SK-N-SH (cell line): ENCODE results near the gene PLSCR3. TPM values are rescaled to one million over a fixed set of nuclear protein-coding genes. Genes with fewer than 3 reads are reported as not detected.
A peak's percentile ranks its signal among the peaks of the same experiment; 100 is the strongest.

ENCODE experiments used
- CTCF ChIA-PET: fragments of 300-600, 350-600 bp; formaldehyde crosslinking; extraction: SDS; loops from one replicate; lab custom pipeline; 2021; lab: Yijun Ruan, JAX
- POLR2A ChIA-PET: fragments of 350-600 bp; sonication (Branson Sonifier 250); formaldehyde crosslinking; extraction: SDS; loops from one replicate; lab custom pipeline; 2020; ENCODE audit warnings: antibody characterized with exemption, inconsistent platforms; lab: Yijun Ruan, JAX
- DNase-seq: peaks from one replicate; pipeline ENCODE4 v3.0.0; 2012
- H2AFZ ChIP-seq: fragments of 200-600 bp; sonication (generic); 2 replicates; pipeline ENCODE4 v1.8.1; 2016; ENCODE audit warnings: antibody characterized with exemption, mild to moderate bottlenecking, low read depth
- H3F3A ChIP-seq: fragments of 200-600 bp; sonication (generic); replicated peaks from 2 replicates; pipeline ENCODE3; 2016; ENCODE audit warnings: antibody characterized with exemption, mild to moderate bottlenecking; ENCODE audit not compliant: insufficient read depth
- H3K27ac ChIP-seq, 2 experiments: fragments of 200-500 bp in 1 of 2; fragments of 200-600 bp in 1 of 2; sonication (Bioruptor generic) in 1 of 2; sonication (generic), shearing (Covaris generic) in 1 of 2; 2 replicates each; pipeline versions ENCODE4 v1.5.1 to v1.6.1; 2014 to 2016; ENCODE audit warnings: low read depth in 2 of 2, inconsistent platforms in 1 of 2, low read length in 1 of 2, mild to moderate bottlenecking in 1 of 2, mixed read lengths in 1 of 2
- H3K27me3 ChIP-seq: fragments of 200-600 bp; sonication (generic), shearing (Covaris generic); 2 replicates; pipeline ENCODE4 v1.6.1; 2016; ENCODE audit warnings: mixed run types; ENCODE audit not compliant: insufficient read depth
- H3K36me3 ChIP-seq, 2 experiments: fragments of 200-500 bp in 1 of 2; fragments of 200-600 bp in 1 of 2; sonication (Bioruptor generic) in 1 of 2; sonication (generic) in 1 of 2; replicated peaks in 1 of 2; 2 replicates each; pipeline versions ENCODE3 to v1.5.1; 2014 to 2016; ENCODE audit warnings: low read length in 1 of 2, mild to moderate bottlenecking in 1 of 2; ENCODE audit not compliant: insufficient read depth in 2 of 2, control insufficient read depth in 1 of 2
- H3K4me1 ChIP-seq, 2 experiments: fragments of 200-500 bp in 1 of 2; fragments of 200-600 bp in 1 of 2; sonication (Bioruptor generic) in 1 of 2; sonication (generic), shearing (Covaris generic) in 1 of 2; 2 replicates each; pipeline versions ENCODE4 v1.5.1 to v1.6.1; 2014 to 2016; ENCODE audit warnings: low read depth in 1 of 2, low read length in 1 of 2, mixed run types in 1 of 2; ENCODE audit not compliant: insufficient read depth in 2 of 2, control insufficient read depth in 1 of 2
- H3K4me2 ChIP-seq: fragments of 200-600 bp; sonication (generic), shearing (Covaris generic); 2 replicates; pipeline ENCODE4 v1.6.1; 2017; ENCODE audit warnings: mixed run types
- H3K4me3 ChIP-seq, 2 experiments: fragments of 200-500 bp in 1 of 2; fragments of 200-600 bp in 1 of 2; sonication (Bioruptor generic) in 1 of 2; sonication (generic), shearing (Covaris generic) in 1 of 2; 2 replicates each; pipeline versions ENCODE4 v1.5.1 to v1.8.1; 2014 to 2016; ENCODE audit warnings: low read depth in 2 of 2, inconsistent platforms in 1 of 2, low read length in 1 of 2, mild to moderate bottlenecking in 1 of 2, mixed read lengths in 1 of 2, moderate library complexity in 1 of 2
- H3K79me2 ChIP-seq: fragments of 200-600 bp; sonication (generic); 2 replicates; pipeline ENCODE4 v1.8.1; 2017; ENCODE audit warnings: mild to moderate bottlenecking; ENCODE audit not compliant: insufficient read depth
- H3K9ac ChIP-seq: fragments of 200-600 bp; sonication (generic); 2 replicates; pipeline ENCODE4 v1.6.1; 2017; ENCODE audit warnings: mixed run types
- H3K9me2 ChIP-seq: fragments of 200-600 bp; sonication (generic); 2 replicates; pipeline ENCODE4 v1.6.1; 2017; ENCODE audit warnings: mixed run types
- H3K9me3 ChIP-seq: fragments of 200-600 bp; sonication (generic); 2 replicates; pipeline ENCODE4 v1.6.1; 2017; ENCODE audit warnings: mixed run types, mild to moderate bottlenecking, moderate library complexity
- H4K20me1 ChIP-seq: fragments of 200-600 bp; sonication (generic); 2 replicates; pipeline ENCODE4 v1.6.1; 2017; ENCODE audit warnings: mild to moderate bottlenecking, mixed run types; ENCODE audit not compliant: insufficient read depth
- CHD2 ChIP-seq: fragments of 150-350 bp; IDR thresholded peaks from 2 replicates; pipeline ENCODE4 v1.6.1; 2018; ENCODE audit warnings: low read length; ENCODE audit not compliant: partially characterized antibody
- CTCF ChIP-seq: fragments of 200-600 bp; sonication (generic); IDR thresholded peaks from 2 replicates; pipeline ENCODE4 v1.6.1; 2017; ENCODE audit warnings: antibody characterized with exemption, mild to moderate bottlenecking, moderate library complexity
- EZH2phosphoT487 ChIP-seq: fragments of 200-600 bp; sonication (generic); IDR thresholded peaks from 2 replicates; pipeline ENCODE4 v1.6.1; 2017; ENCODE audit warnings: low read depth, mixed run types, mild to moderate bottlenecking, antibody characterized with exemption, moderate library complexity, borderline replicate concordance
- FOXM1 ChIP-seq: IDR thresholded peaks from 2 replicates; pipeline ENCODE4 v1.4.0; 2012; ENCODE audit warnings: low read depth, mild to moderate bottlenecking
- GABPA ChIP-seq: IDR thresholded peaks from 2 replicates; pipeline ENCODE4 v1.4.0; 2012; ENCODE audit warnings: low read depth, mild to moderate bottlenecking
- JUND ChIP-seq: IDR thresholded peaks from 2 replicates; pipeline ENCODE4 v1.4.0; 2012
- MEF2A ChIP-seq: IDR thresholded peaks from 2 replicates; pipeline ENCODE4 v1.4.0; 2012; ENCODE audit warnings: low read depth, borderline replicate concordance
- NRF1 ChIP-seq: IDR thresholded peaks from 2 replicates; pipeline ENCODE4 v1.6.1; 2012; ENCODE audit warnings: low read depth, mild to moderate bottlenecking, low read length
- RAD21 ChIP-seq: IDR thresholded peaks from 2 replicates; pipeline ENCODE4 v1.6.1; 2012; ENCODE audit warnings: mild to moderate bottlenecking, low read length
- RCOR1 ChIP-seq: fragments of 150-350 bp; IDR thresholded peaks from 2 replicates; pipeline ENCODE4 v1.6.1; 2017; ENCODE audit warnings: antibody characterized with exemption, low read length
- USF2 ChIP-seq: fragments of 150-350 bp; IDR thresholded peaks from 2 replicates; pipeline ENCODE4 v1.6.1; 2017; ENCODE audit warnings: antibody characterized with exemption, low read length, low read depth, borderline replicate concordance
- YY1 ChIP-seq: IDR thresholded peaks from 2 replicates; pipeline ENCODE4 v1.4.0; 2012; ENCODE audit warnings: low read depth, mild to moderate bottlenecking
- WGBS: methylation state at CpG from one replicate; pipeline ENCODE4 v1.1.6; 2017; ENCODE audit warnings: low lambda C conversion rate; 5-methylcytosine and 5-hydroxymethylcytosine counted together
- polyA plus RNA-seq, 3 experiments: library from polyadenylated mRNA; depleted of rRNA; stranded (reverse); fragments of >200 nt; gene quantifications; 2 replicates each; pipeline ENCODE4 v1.2.3, GENCODE V29; 2012
- TF ChIP-seq, protein P1 (sequence below): IDR thresholded peaks from 2 replicates; pipeline ENCODE4 v1.6.1; 2012; ENCODE audit warnings: mild to moderate bottlenecking, low read depth, low read length, moderate library complexity
- TF ChIP-seq, protein P2 (sequence below): IDR thresholded peaks from 2 replicates; pipeline ENCODE4; 2012

Gene PLSCR3
- polyA plus RNA-seq, 1 of the 3 experiments (the other 2 are of a cell fraction) = 95.0 TPM

- H3K79me2 ChIP-seq = peaks cover 49% of the 10 kb centered on the region
- H3K4me3 ChIP-seq = peak overlapping the region; percentile 66 to 91
- peak overlapping the region; percentile 99 for H3K4me2 ChIP-seq
- TF ChIP-seq CTCF (no peak), GABPA (no peak), MEF2A (no peak), CHD2 (no peak), FOXM1 (no peak), RAD21 (no peak), EZH2phosphoT487 (no peak), RCOR1 (no peak), YY1 (no peak)
- no peaks in the 10 kb centered on the region for H3K9me3 ChIP-seq
- CTCF ChIA-PET = interaction anchor here (0.6 to 2.6 kb wide), 7 partner anchors 10 to 1909 kb away, joined by 3 to 19 read pairs (median 4); partner anchors contain the start of gene SENP3
- peaks cover 0 to 10% of the 10 kb centered on the region in 2 experiments for H3K36me3 ChIP-seq
- no peaks in the 10 kb centered on the region for H3K9me2 ChIP-seq
- POLR2A ChIA-PET = interaction anchor here (1.0 to 1.5 kb wide), 8 partner anchors 9 to 284 kb away, joined by 3 to 13 read pairs (median 4); partner anchors contain the start of genes FGF11, NEURL4, PLSCR3 and TP53
- peaks cover 5 to 21% of the 10 kb centered on the region in 2 experiments; a peak in 2 of 4 replicates for H3K4me1 ChIP-seq
- H3K27me3 ChIP-seq = no peaks in the 10 kb centered on the region
- H3K9ac ChIP-seq = peak overlapping the region; percentile 68
- peaks cover 23% of the 10 kb centered on the region for H3F3A ChIP-seq
- DNase-seq = no peak
- H4K20me1 ChIP-seq = peaks cover 11% of the 10 kb centered on the region; the same call in 1 of the 2 replicates
- H3K27ac ChIP-seq = peak overlapping the region; percentile 76 to 91
- 26% methylated on average over 7 of the region's 16 CpGs for WGBS
- peak overlapping the region; percentile 85; the same call in 1 of the 2 replicates for H2AFZ ChIP-seq
Observed at GRCh38 chr17:7403043-7403726, 8.9 kb upstream of the PLSCR3 start.

- Histone ChIP-seq H3K9me3 (no peaks in the 10 kb centered on the region), H3K27ac (no peak overlapping the region), H3K27me3 (no peaks in the 10 kb centered on the region), H3K4me1 (peaks cover 5 to 9% of the 10 kb centered on the region in 2 experiments; a peak in 2 of 4 replicates), H3F3A (peaks cover 29% of the 10 kb centered on the region), H3K79me2 (peaks cover 32% of the 10 kb centered on the region), H3K4me3 (no peak overlapping the region), H4K20me1 (no peaks in the 10 kb centered on the region), H2AFZ (no peak overlapping the region), H3K9ac (no peak overlapping the region), H3K9me2 (no peaks in the 10 kb centered on the region), H3K4me2 (no peak overlapping the region), H3K36me3 (peaks cover 0 to 10% of the 10 kb centered on the region in 2 experiments)
- ChIA-PET POLR2A (no interaction called here), CTCF (interaction anchor here (0.6 to 1.7 kb wide), 4 partner anchors 102 to 438 kb away, joined by 3 to 4 read pairs (median 4); no protein-coding TSS in a partner anchor)
- whole genome bisulfite sequencing = 82% methylated on average over 2 of the region's 2 CpGs
- DNase-seq = no peak
- TF ChIP-seq JUND = no peak
- no peak for TF ChIP-seq NRF1
- TF ChIP-seq, protein P1, sequence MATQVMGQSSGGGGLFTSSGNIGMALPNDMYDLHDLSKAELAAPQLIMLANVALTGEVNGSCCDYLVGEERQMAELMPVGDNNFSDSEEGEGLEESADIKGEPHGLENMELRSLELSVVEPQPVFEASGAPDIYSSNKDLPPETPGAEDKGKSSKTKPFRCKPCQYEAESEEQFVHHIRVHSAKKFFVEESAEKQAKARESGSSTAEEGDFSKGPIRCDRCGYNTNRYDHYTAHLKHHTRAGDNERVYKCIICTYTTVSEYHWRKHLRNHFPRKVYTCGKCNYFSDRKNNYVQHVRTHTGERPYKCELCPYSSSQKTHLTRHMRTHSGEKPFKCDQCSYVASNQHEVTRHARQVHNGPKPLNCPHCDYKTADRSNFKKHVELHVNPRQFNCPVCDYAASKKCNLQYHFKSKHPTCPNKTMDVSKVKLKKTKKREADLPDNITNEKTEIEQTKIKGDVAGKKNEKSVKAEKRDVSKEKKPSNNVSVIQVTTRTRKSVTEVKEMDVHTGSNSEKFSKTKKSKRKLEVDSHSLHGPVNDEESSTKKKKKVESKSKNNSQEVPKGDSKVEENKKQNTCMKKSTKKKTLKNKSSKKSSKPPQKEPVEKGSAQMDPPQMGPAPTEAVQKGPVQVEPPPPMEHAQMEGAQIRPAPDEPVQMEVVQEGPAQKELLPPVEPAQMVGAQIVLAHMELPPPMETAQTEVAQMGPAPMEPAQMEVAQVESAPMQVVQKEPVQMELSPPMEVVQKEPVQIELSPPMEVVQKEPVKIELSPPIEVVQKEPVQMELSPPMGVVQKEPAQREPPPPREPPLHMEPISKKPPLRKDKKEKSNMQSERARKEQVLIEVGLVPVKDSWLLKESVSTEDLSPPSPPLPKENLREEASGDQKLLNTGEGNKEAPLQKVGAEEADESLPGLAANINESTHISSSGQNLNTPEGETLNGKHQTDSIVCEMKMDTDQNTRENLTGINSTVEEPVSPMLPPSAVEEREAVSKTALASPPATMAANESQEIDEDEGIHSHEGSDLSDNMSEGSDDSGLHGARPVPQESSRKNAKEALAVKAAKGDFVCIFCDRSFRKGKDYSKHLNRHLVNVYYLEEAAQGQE = no peak
- TF ChIP-seq, protein P2, sequence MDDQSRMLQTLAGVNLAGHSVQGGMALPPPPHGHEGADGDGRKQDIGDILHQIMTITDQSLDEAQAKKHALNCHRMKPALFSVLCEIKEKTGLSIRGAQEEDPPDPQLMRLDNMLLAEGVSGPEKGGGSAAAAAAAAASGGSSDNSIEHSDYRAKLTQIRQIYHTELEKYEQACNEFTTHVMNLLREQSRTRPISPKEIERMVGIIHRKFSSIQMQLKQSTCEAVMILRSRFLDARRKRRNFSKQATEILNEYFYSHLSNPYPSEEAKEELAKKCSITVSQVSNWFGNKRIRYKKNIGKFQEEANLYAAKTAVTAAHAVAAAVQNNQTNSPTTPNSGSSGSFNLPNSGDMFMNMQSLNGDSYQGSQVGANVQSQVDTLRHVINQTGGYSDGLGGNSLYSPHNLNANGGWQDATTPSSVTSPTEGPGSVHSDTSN = no peak
- TF ChIP-seq GABPA = no peak
- TF ChIP-seq USF2 = no peak
Observed at GRCh38 chr17:7398612-7399011, 4.3 kb upstream of the PLSCR3 start.
